HG03039 (cell line): ENCODE results near the gene TCTN2.

Experiments
- ATAC-seq: cut with Tn5 transposase; IDR thresholded peaks from one replicate; pipeline ENCODE4 v1.9.1; 2021; ENCODE audit warnings: mild to moderate bottlenecking, moderate library complexity; ENCODE audit not compliant: unreplicated experiment

Gene TCTN2

DNA sequence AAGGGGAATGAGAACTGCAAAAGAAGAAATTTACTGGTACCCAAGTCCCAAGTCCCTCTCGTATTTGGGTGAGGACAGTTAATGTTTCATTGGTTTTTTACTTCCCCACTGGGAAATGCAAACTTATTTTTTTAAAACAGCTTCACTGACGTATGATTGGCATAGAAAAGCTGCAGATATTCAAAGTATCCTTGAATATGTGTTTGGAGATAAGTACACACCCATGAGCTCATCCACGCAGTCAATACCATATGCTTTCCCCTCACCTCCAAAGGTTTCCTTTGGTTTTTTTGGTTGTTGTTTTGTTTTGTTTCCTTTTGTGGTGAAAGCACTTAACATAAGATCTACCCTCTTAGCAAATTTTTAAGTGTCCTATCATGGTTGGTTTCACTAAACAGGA lies 13.1 kb downstream of the TCTN2 start:
- no peak for ATAC-seq

DNA sequence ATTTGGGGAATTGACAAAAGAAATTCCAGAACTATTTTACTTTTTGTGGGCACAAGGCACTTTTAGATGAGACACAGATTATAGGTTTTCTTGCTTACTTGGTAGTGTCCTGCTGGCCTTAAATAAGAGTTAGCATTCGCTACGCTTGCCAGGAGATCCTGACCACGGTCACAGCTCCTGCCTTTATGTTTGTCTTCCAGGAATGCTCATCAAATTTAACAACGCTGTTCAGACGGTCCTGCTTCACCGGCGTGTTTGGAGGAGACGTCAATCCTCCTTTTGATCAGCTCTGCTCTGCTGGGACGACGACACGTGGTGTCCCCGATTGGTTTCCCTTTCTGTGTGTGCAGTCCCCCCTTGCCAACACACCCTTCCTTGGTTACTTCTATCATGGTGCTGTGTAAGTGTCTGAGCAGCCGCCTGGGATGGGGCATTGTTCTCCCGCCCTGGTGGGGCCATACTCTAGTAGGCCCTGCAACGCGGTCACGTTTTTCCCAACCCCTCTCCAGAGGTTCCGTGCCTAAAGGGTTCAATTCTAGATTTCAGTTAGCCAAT lies 15.8 kb downstream of the TCTN2 start:
- ATAC-seq, result no peak

DNA sequence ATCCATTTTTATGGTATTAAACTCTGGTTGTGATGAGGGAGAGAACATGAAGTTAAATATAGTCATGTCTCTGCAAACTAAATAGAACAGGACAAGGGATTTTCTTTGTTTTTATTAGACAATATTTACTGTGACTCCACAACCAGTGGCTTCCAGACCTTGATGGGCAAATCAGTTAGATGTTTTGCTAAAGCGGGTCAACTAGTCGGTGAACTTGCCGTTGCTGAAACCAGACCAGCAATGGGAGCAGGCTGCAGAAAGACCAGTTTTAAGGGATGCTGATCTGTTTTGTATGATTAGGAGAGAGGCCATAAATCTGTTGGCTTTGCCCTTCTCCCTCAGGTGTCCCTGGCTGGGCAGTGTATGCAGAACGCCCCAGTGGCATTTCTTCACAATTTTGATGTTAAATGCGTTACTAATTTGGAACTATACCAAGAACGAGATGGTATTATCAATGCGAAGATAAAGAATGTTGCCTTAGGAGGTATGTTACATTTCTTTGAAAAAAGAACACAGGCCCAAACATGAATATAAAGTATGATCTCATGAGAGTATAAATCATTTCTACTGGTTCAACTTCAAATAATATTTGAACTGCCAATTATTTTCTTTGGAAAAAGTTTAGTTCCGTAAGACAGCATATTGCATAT lies 19.4 kb downstream of the TCTN2 start:
- no peak for ATAC-seq

DNA sequence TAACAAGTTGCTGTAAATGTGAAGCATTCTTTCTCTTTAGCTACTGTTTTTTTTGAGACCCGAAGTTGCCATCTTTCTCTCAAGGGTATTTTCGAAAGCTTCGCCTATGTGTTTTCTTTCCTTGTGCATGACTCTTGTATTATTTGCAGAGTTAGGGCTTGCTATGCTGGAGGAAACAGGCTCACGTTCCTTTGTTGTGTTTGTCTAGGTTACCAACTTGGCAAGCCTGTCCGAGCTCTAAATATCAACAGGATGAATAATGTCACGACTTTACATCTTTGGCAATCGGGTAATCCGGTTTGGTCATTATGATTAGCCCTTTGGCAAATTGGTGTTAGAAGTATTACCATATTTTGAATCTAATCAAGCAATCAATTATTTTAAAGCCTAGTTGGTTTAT lies 25.3 kb downstream of the TCTN2 start:
- ATAC-seq, result no peak

DNA sequence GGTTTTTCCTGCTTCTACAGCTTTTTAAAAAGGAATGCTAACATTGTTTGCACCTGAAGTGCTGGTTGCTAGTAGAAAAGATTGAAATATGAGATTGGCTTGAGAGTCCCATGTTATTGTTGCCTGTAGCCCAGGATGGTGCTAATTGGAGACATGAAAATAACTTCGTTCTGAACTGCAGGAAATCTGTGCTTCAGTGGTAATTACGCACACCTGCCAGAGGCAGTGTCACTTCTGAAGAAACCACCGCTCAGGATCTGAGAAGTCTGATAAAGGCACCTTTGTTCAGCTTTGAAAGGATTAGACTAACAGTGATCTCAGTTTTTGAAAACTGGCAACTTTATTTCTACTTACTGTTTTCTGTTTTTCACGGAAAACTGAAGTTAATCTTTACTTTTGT lies 25.7 kb downstream of the TCTN2 start:
- no peak for ATAC-seq

DNA sequence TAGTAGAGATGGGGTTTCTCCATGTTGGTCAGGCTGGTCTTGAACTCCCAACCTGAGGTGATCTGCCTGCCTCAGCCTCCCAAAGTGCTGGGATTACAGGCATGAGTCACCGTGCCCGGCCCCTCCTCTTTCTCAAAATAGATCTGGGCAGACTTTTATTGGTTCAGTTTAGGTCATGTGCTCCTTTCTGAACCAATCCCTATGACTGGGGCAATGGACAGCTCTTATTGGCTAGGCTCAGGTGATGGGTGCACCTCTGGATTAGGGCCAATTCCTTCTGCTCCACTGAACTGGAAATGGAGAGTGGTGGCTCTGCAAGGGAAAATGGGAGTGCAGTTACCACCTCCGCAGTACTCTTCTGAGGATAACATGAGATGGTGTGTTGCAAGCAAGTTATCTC lies 35.0 kb downstream of the TCTN2 start:
- no peak for ATAC-seq

DNA sequence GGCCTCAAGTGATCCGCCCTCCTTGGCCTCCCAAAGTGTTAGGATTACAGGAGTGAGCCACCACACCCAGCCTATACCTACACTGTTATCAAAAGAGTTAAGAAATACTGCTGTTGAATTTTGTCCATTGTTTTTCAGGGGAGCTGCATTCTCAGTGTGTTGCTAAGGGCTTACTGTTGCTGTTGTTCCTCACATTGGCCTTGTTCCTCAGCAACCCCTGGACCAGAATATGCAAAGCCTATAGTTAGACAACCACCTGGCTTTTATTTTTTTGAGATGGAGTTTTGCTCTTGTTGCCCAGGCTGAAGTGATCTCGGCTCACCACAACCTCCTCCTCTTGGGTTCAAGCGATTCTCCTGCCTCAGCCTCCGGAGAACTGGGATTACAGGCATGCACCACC lies 36.6 kb downstream of the TCTN2 start:
- no peak for ATAC-seq

DNA sequence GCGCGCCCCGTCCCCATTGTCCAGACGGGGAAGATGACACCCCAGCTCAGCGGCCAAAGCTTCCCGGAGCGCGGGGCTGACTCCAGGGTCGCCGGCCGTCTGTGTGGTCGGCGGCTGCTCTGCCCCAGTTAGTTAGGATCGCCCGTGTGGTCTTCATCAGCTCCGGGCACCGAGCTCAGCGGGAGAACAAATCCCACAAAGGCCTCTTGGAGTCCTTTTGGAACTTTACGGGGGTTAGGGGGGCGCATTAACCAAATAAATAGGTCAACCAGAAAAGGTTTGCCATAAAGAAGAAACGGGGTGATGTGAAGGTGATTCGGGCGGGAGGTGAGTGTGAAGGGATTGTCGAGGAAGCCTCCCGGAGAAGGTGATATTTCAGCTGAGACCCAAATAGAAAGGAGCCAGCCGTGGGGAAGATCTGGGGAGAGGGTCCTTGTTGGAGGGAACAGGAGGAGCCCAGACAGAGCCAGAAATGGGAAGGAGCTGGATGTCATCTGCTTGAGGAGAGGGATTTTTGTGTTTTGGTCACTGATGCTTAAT lies 41.9 kb downstream of the TCTN2 start:
- ATAC-seq, result no peak

DNA sequence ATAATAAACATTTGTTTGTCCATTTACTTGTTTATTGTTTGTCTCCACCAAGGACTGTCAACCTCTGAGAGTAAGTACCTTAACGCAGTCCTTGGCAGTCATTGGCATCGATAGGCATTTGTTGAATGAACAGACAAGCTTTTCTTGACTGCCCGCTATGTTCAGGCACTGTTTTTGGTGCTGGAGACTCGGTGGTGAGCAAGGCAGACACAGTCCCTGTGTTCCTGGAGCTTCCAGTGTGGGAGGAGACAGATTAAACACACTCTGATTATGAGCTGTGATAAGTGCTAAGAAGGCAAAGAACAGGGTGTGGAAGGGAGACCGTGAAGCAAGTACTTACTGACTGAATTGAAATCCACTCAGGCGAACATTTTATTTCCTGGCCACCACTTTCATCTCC lies 42.5 kb downstream of the TCTN2 start:
- no peak for ATAC-seq

DNA sequence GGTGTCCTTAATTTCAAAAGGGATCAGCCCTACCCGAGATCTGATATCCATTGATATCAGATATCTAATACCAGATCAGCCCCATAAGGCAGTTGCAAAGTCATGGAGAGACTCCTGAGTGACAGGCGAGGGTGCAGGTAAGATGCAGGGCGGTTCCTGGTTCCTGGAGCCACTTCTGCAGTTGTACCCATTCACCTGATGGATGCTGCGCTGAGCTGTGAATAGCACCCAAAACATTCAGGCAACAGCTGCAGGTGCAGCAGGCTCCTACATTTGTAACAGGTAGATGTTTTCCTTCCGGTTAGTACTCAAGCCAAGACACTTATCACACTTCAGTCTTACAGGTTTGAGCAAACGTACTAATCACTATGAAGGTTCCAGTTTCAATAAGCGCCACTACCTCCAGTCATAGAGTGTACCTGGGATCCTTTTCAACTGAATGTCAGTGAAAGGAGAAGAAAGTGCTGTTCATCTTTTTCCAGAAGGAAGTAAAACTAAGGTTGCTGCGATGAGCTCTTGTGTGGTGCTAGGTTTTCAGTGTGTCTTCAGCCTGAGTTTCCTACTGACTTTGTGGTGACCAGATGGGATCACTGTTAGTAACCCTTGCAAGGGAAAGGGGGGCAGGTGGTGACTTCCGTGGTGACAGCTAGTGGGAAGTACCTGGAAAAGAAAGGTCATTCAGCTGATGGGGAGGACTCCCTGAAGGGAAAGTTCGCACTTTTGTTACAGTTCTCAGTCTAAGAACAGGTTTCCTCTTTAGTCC lies 43.1 kb downstream of the TCTN2 start:
- no peak for ATAC-seq

DNA sequence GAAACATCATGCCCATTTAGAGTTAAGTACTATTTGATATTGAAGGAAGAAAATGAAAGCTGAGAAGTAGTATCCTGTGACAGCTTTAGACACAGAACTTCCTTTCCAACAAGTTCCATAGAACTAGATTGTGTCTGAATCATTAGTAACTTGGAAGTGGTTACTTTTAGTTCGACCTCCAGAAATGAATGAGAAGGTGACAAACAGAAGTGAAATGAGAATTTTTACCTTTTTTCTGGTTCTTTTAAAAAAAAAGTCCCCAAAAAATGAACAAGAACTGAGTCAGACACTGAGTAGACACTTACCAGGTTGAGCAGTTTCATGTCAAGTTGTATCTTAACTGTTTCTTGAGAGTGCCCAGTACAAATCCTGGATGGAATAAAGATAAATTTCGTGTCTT lies 44.3 kb downstream of the TCTN2 start:
- no peak for ATAC-seq

DNA sequence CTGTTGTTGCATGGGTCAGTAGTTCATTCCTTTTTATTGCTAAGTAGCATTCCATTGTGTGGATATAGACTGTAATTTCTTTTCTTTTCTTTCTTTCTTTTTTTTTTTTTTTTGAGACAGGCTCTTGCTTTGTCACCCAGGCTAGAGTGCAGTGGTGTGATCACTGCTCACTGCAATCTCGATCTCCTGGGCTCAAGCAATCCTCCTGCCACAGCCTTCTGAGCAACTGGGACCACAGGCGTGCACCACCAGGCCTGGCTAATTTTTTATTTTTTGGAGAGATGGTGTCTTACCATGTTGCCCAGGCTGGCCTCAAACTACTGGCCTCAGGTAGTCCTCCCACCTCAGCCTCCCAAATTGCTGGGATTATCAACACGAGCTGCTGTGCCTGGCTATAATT lies 46.4 kb downstream of the TCTN2 start:
- no peak for ATAC-seq

DNA sequence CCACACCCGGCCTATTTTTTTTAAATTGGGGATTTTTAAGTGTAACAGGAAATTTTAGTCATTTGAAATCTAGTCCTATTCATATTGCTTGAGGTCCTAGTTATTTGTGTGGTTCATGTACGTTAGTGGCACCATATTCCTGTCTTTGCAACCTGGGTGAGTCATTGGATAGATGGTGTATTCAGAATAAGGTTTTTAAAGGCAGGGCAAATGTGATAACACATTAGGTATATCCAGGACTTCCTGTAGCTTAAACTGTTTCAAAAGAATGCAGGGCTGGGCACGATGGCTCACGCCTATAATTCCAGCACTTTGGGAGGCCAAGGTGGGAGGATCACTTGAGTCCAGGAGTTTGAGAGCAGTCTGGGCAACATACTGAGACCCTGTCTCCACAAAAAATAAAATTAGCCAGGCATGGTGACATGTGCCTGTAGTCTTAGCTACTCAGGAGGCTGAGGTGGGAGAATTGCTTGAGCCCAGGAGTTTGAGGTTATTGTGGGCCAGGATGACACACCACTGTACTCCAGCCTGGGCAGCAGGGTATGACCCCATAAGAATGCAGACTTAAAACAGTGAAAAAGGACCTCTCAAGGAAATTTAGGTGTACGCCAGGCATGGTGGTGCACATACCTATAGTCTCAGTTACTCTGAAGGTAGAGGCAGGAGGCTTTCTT lies 49.4 kb downstream of the TCTN2 start:
- ATAC-seq, result no peak

DNA sequence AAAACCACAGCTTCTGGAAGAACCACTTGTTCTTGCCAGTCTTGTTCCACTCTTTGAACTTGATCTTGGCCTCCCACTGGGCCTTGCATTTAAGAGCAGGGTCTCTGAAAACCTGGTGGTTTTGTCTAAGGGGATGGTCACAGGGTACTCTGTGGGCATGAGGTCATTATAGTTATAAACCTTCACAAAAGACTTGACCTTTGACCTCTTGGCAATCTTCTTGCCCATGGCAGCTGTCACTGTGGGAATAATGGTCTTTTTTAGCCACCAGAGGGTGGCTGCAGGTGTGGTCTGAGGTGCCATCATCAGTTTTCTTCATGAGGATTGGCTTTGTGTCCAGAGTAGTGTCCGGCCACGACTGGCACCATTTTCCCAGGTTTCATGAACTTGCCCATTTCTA lies 50.3 kb downstream of the TCTN2 start:
- ATAC-seq, result no peak

DNA sequence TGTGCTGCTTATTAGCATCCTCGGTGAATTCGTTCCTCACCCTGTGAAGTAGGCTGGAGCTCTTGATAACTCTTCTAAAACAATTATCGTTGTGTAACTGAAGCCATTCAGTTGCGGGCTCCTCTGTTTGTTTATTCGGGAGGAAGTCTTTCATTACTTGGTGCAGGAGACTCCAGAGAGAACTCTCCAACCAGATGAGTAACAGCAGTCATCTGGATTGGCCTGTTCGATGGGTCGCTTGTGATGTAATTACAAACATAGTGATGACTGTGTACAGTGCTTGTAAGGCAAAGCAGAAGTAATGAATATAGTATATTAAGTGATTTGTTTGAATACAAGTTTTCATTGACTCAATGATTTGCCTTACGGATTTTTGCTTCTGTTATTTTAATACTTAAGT lies 52.1 kb downstream of the TCTN2 start:
- ATAC-seq, result no peak

DNA sequence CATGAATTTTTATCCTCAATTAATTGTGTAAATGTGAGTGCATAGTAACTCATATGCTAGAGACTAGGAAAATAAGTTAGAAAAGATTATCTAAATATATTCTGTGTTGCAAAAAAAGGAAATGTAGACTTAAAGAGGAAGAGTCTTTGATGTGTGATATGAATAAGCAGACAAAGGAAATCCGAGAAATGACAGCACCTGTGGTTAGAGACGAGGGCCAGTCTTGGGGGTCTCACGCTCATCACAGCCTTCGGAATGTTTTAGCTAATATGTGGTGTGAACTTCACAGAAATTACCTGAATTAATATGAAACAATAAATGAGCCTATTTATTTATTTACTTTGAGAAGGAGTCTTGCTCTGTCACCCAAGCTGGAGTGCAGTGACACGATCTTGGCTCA lies 52.9 kb downstream of the TCTN2 start:
- ATAC-seq, result no peak

DNA sequence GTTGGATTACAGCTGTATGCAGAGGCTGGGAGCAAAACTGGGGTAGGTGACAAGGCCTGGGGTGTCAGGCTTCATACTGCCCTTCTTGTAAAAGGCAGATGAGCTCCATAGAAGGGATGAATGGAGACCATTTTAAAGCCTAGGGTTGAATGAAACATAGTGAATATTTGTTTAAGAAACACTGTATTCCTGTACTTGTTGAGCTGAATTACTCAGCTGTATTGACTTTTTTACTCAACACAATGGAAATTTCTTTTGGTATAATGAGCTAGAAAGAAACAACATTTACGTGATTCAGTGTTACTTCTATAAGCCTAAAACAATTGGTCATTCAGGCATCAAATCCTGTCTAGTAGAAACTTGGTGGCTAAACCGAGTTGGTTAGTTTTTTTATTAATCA lies 55.3 kb downstream of the TCTN2 start:
- no peak for ATAC-seq

DNA sequence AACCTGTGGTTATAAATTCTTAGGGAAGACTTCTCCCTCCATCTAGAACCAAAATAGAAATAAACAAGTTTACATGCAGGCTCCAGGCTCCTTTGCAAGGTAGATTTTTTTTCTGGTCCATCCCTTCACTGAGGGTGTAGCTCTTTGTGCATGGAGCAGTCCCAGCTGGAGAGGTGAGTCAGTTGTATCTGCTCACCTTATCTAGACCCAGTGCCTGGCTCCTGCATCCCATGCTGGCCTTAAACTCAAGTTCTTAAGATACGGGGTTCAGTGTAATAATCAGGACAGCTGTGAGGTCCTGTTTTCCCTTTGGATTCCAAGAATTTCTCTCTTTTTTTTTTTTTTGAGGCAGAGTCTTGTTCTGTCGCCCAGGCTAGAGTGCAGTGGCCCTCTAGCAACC lies 56.0 kb downstream of the TCTN2 start:
- no peak for ATAC-seq

DNA sequence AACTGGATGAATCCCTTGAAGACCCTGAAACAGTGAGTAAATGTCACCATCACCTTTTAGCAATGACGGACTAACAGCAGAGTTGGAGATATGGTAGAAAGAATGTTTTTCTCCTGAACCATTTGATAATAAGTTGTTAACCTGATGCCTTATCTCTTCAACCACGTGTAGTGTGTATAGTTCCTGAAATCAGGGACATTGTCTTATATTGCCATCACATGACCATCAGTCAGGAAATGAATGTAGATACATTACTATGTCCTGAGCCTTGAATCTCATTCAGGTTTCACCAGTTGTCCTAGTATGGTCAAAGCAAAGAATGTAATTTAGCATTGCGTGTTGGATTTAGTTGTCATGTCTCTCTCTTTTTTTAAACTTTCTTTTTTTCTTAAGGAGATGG lies 57.0 kb downstream of the TCTN2 start:
- ATAC-seq, result no peak

DNA sequence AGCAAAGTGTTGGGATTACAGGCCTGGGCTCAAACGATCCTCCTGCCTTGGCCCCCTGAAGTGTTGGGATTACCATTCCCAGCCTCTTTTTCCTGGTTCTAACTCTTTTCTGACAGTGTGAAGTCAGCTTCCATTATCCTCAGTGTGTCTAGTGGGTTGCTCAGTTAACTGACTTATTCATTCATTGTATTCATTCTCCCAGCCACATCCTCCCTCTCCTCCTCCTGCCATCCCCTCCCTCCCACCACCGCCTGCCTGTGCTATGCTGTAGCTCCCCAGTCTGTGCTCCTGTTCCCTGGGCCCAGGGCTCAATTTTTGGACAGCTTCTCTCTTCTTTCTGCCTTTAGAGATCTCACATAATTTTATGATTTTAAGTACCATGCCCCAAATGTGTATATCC lies 60.7 kb downstream of the TCTN2 start:
- no peak for ATAC-seq

DNA sequence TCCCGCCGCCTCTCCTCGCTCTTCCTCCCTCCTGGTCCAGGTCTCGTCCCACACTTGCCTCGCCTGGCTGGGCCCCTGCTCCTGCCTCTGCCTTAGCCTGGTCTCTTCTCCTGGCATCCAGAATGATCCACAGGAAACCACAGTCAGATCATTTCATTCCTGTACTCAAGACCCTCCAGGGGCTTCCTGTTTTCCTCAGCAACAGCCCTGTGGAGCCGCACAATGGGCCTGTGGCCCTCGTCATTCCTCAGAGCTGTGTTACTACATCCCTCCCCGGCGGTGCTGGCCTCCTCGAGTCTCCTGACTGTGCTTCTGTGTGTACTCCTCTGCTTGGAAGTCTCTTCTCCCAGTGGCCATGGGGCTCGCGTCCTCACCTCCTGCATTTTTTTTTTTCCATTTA lies 61.3 kb downstream of the TCTN2 start:
- no peak for ATAC-seq

DNA sequence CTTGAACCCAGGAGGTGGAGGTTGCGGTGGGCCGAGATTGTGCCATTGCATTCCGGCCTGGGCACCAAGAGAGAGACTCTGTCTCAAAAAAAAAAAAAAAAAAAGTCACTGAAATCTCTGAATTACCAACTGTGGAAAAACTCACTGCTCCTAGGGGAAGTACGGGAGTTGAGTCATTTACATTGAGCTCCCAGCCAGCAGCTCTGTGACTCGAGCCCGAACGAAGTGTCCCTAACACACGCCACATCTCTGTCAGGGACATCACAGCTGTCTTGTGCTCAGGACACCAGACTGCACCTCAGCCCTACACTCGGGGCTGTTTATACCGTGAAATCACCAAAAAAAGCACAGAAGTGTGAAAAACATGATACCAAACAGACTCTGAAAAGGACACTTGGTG lies 62.3 kb downstream of the TCTN2 start:
- no peak for ATAC-seq
